ENCODE data around the gene TMEM121B. TPM values are rescaled to one million over a fixed set of nuclear protein-coding genes. Genes with fewer than 3 reads are reported as not detected.
A peak's percentile ranks its signal among the peaks of the same experiment; 100 is the strongest.
"Not testable (repeated sequence)": the region's sequence is repeated elsewhere in the genome, so short reads cannot be mapped to it uniquely, and the experiment has no call there.

TMEM121B gene
- total RNA-seq, 4 donors from 2014 or later: 0.76 to 1.9 (median 1.6) TPM

GRCh38 chr22:17152971-17153370 is 31.8 kb upstream of the TMEM121B start:
- TF ChIP-seq POLR2AphosphoS5 (IDR thresholded peaks at IDR 0.05): no peak
- no peak for TF ChIP-seq POLR2A (IDR thresholded peaks at IDR 0.05)
- TF ChIP-seq EP300 (IDR thresholded peaks at IDR 0.05): no peak
- TF ChIP-seq CTCF (IDR thresholded peaks at IDR 0.05): no peak
- Histone ChIP-seq H3K36me3 (peaks cover 11% of the 10 kb centered on the region), H3K9me3 (no peaks in the 10 kb centered on the region), H3K27me3 (no peaks in the 10 kb centered on the region), H3K4me1 (peaks cover 44% of the 10 kb centered on the region), H3K4me3 (no peak overlapping the region), H3K27ac (no peak overlapping the region)
- DNase-seq (ENCODE audit: low spot score in 2 of 2): no peak
- 57% methylated on average over 3 of the region's 3 CpGs for WGBS

GRCh38 chr22:17152340-17152739 is 31.2 kb upstream of the TMEM121B start:
- 81% methylated on average over 6 of the region's 6 CpGs for WGBS
- Histone ChIP-seq H3K9me3 (no peaks in the 10 kb centered on the region), H3K36me3 (peaks cover 14% of the 10 kb centered on the region), H3K27ac (no peak overlapping the region), H3K4me1 (peaks cover 38% of the 10 kb centered on the region), H3K4me3 (no peak overlapping the region), H3K27me3 (no peaks in the 10 kb centered on the region)
- no peak for TF ChIP-seq POLR2AphosphoS5 (IDR thresholded peaks at IDR 0.05)
- no peak for TF ChIP-seq CTCF (IDR thresholded peaks at IDR 0.05)
- no peak for TF ChIP-seq POLR2A (IDR thresholded peaks at IDR 0.05)
- no peak for TF ChIP-seq EP300 (IDR thresholded peaks at IDR 0.05)
- no peak for DNase-seq (ENCODE audit: low spot score in 2 of 2)

- Histone ChIP-seq H3K4me1 (peaks cover 20% of the 10 kb centered on the region), H3K9me3 (no peaks in the 10 kb centered on the region), H3K36me3 (peaks cover 27% of the 10 kb centered on the region), H3K27ac (no peak overlapping the region), H3K27me3 (no peaks in the 10 kb centered on the region), H3K4me3 (no peak overlapping the region)
- 88% methylated on average over 8 of the region's 9 CpGs for WGBS
- TF ChIP-seq CTCF (IDR thresholded peaks at IDR 0.05) (no peak), POLR2AphosphoS5 (IDR thresholded peaks at IDR 0.05) (no peak), POLR2A (IDR thresholded peaks at IDR 0.05) (no peak), EP300 (IDR thresholded peaks at IDR 0.05) (no peak)
- DNase-seq (ENCODE audit: low spot score in 2 of 2): peak in 1 of 2 donors; percentile 55
Measured at GRCh38 chr22:17149076-17149815, 28.1 kb upstream of the TMEM121B start.

GRCh38 chr22:17147458-17147857 is 26.3 kb upstream of the TMEM121B start:
- peaks cover 45% of the 10 kb centered on the region for H3K36me3 ChIP-seq
- H3K27ac ChIP-seq: not testable (repeated sequence)

GRCh38 chr22:17145021-17145680 is 24.0 kb upstream of the TMEM121B start:
- peaks cover 10% of the 10 kb centered on the region for H3K4me1 ChIP-seq
- no peak for TF ChIP-seq POLR2AphosphoS5 (IDR thresholded peaks at IDR 0.05)
- TF ChIP-seq POLR2A (IDR thresholded peaks at IDR 0.05): no peak
- TF ChIP-seq EP300 (IDR thresholded peaks at IDR 0.05): no peak
- no peak for TF ChIP-seq CTCF (IDR thresholded peaks at IDR 0.05)
- H3K27me3 ChIP-seq: no peaks in the 10 kb centered on the region
- 94% methylated on average over 7 of the region's 8 CpGs for WGBS
- H3K27ac ChIP-seq: no peak overlapping the region
- peak in 1 of 2 donors; percentile 35 for DNase-seq (ENCODE audit: low spot score in 2 of 2)
- H3K36me3 ChIP-seq: peaks cover 68% of the 10 kb centered on the region
- no peaks in the 10 kb centered on the region for H3K9me3 ChIP-seq
- H3K4me3 ChIP-seq: no peak overlapping the region

More at GRCh38 chr22:17147458-17147857, 26.3 kb upstream of the TMEM121B start:
- H3K4me3 ChIP-seq, H3K27me3 ChIP-seq, H3K9me3 ChIP-seq: not testable (repeated sequence)
- DNase-seq (ENCODE audit: low spot score in 2 of 2): peak in 1 of 2 donors; percentile 10
- 98% methylated on average over 30 of the region's 30 CpGs for WGBS
- H3K4me1 ChIP-seq: peaks cover 17% of the 10 kb centered on the region

Data from suprapubic skin (tissue), 4 donors.